ENCODE results near the gene SKIL.

The SKIL gene

GRCh38 chr3:170350515-170351413 lies 6.8 kb upstream of the SKIL start:
- DNase-seq (ENCODE audit: low read depth, low spot score) = no peak

GRCh38 chr3:170352936-170353335 lies 4.6 kb upstream of the SKIL start:
- DNase-seq (ENCODE audit: low read depth, low spot score) = no peak

- DNase-seq (ENCODE audit: low read depth, low spot score) = no peak
Measured at GRCh38 chr3:170353485-170353884, 4.0 kb upstream of the SKIL start.

GRCh38 chr3:170354760-170355159 lies 2.8 kb upstream of the SKIL start:
- no peak for DNase-seq (ENCODE audit: low read depth, low spot score)

- DNase-seq (ENCODE audit: low read depth, low spot score) = peak; percentile 8
Measured at GRCh38 chr3:170355738-170356595, 1.5 kb upstream of the SKIL start.

GRCh38 chr3:170356596-170357175 lies 829 bp upstream of the SKIL start:
- peak; percentile 90 for DNase-seq (ENCODE audit: low read depth, low spot score)

GRCh38 chr3:170358042-170359010 lies 811 bp downstream of the SKIL start:
- DNase-seq (ENCODE audit: low read depth, low spot score) = peak; percentile 65

- DNase-seq (ENCODE audit: low read depth, low spot score) = peak; percentile 16
Measured at GRCh38 chr3:170359178-170359704, 1.7 kb downstream of the SKIL start.

GRCh38 chr3:170360466-170360865 lies 3.0 kb downstream of the SKIL start:
- DNase-seq (ENCODE audit: low read depth, low spot score) = peak; percentile 19

- DNase-seq (ENCODE audit: low read depth, low spot score) = peak; percentile 12
Measured at GRCh38 chr3:170360916-170361315, 3.4 kb downstream of the SKIL start.

- peak; percentile 14 for DNase-seq (ENCODE audit: low read depth, low spot score)
Measured at GRCh38 chr3:170361711-170362110, 4.2 kb downstream of the SKIL start.

GRCh38 chr3:170363471-170363994 lies 6.0 kb downstream of the SKIL start:
- DNase-seq (ENCODE audit: low read depth, low spot score) = no peak

- no peak for DNase-seq (ENCODE audit: low read depth, low spot score)
Measured at GRCh38 chr3:170364965-170365364, 7.5 kb downstream of the SKIL start.

GRCh38 chr3:170367797-170368196 lies 10.3 kb downstream of the SKIL start:
- DNase-seq (ENCODE audit: low read depth, low spot score) = no peak

GRCh38 chr3:170368921-170369320 lies 11.4 kb downstream of the SKIL start:
- no peak for DNase-seq (ENCODE audit: low read depth, low spot score)

- DNase-seq (ENCODE audit: low read depth, low spot score) = no peak
Measured at GRCh38 chr3:170372190-170372879, 14.8 kb downstream of the SKIL start.

GRCh38 chr3:170383567-170383966 lies 26.1 kb downstream of the SKIL start:
- DNase-seq (ENCODE audit: low read depth, low spot score) = no peak

GRCh38 chr3:170386468-170386867 lies 29.0 kb downstream of the SKIL start:
- DNase-seq (ENCODE audit: low read depth, low spot score) = no peak

- no peak for DNase-seq (ENCODE audit: low read depth, low spot score)
Measured at GRCh38 chr3:170387950-170388349, 30.4 kb downstream of the SKIL start.

GRCh38 chr3:170391108-170391507 lies 33.6 kb downstream of the SKIL start:
- no peak for DNase-seq (ENCODE audit: low read depth, low spot score)
